Mucosa of descending colon (tissue), 3 donors: ENCODE results near the gene TEX28. TPM values are rescaled to one million over a fixed set of nuclear protein-coding genes. Genes with fewer than 3 reads are reported as not detected.
A peak's percentile ranks its signal among the peaks of the same experiment; 100 is the strongest.
"Not testable (repeated sequence)": the region's sequence is repeated elsewhere in the genome, so short reads cannot be mapped to it uniquely, and the experiment has no call there.

ENCODE experiments used
- ATAC-seq: fragments of 200-7000 bp; cut with Tn5 transposase; one replicate; pipeline ENCODE4 v1.9.1; 2020; ENCODE audit warnings: mild to moderate bottlenecking, moderate library complexity
- DNase-seq, 3 donors: peaks; one replicate each; pipeline ENCODE4 v3.0.0-alpha.2; 2020
- H3K36me3 ChIP-seq: fragments of 200-600 bp; one replicate; pipeline ENCODE4 v1.8.0; 2021; ENCODE audit warnings: low read depth, mild to moderate bottlenecking
- H3K4me1 ChIP-seq: fragments of 200-600 bp; one replicate; pipeline ENCODE4 v1.8.0; 2021; ENCODE audit warnings: low read depth, mild to moderate bottlenecking
- H3K4me3 ChIP-seq: fragments of 200-600 bp; one replicate; pipeline ENCODE4 v1.8.0; 2021; ENCODE audit warnings: mild to moderate bottlenecking
- H3K9me3 ChIP-seq: fragments of 200-600 bp; one replicate; pipeline ENCODE4 v1.8.0; 2021; ENCODE audit warnings: mild to moderate bottlenecking
- CTCF ChIP-seq: fragments of 200-600 bp; IDR thresholded peaks from one replicate; pipeline ENCODE4 v1.8.0; 2022; ENCODE audit warnings: antibody characterized with exemption, mild to moderate bottlenecking
- intact Hi-C, 2 donors: fragments of 100-400 bp; cut with DNase I in 1 of 2; cut with micrococcal nuclease in 1 of 2; formaldehyde crosslinking; loops; one replicate each; pipeline versions ENCODE4 v1.11.0 to v1.11.1; 2022; cut with DNase I, micrococcal nuclease
- long read RNA-seq, 2 donors: library from polyadenylated mRNA; unstranded; transcript quantifications; one replicate each; pipeline ENCODE4 v2.0.0, GENCODE V29; 2019 to 2021
- total RNA-seq, 3 donors: library from RNA; stranded (reverse); fragmentation: NEBNext Ultra II Directional in 2 of 3; extraction: Animal tissue kit (Norgen Biotek cat#: 25700) in 2 of 3; gene quantifications; one replicate each; pipeline versions ENCODE4 v1.2.1 to v1.2.4, GENCODE V29; 2021 to 2023
- donor health status: DM: no; HTN: no; CAD: no; lungs with moderate emphysema.
- donor health status: DM: no; HTN: no; CAD: no.
- donor health status: DM: no; HTN: yes; CAD: no.

The TEX28 gene
- not detected for total RNA-seq
- long read RNA-seq, donor 1: 0 reads
- long read RNA-seq, donor 2: 0 reads

GRCh38 chrX:154294791-154295574 is at the start of gene TEX28:
Gene TEX28 (minus strand): TSS chrX:154295124. CDS start chrX:154292117, 3,007 bp downstream.
- DNase-seq (no peak), ATAC-seq (no peak)
- Histone ChIP-seq H3K9me3 (no peaks in the 10 kb centered on the region), H3K36me3 (no peaks in the 10 kb centered on the region), H3K4me3 (no peak within 1 kb of the TSS), H3K4me1 (no peaks in the 10 kb centered on the region)
- intact Hi-C loops: no loop called here
- no peak for TF ChIP-seq CTCF

GRCh38 chrX:154343620-154344019 is 48.7 kb upstream of the TEX28 start:
- peak; percentile 59 for ATAC-seq
- intact Hi-C loops, DNase-seq, H3K36me3 ChIP-seq, H3K9me3 ChIP-seq, H3K4me3 ChIP-seq, H3K4me1 ChIP-seq: not testable (repeated sequence)

- not testable (repeated sequence) for H3K4me1 ChIP-seq, ATAC-seq, H3K36me3 ChIP-seq
Measured at GRCh38 chrX:154343063-154343462, 48.1 kb upstream of the TEX28 start.

GRCh38 chrX:154341399-154342298 is 46.7 kb upstream of the TEX28 start:
- intact Hi-C loops, H3K4me1 ChIP-seq, H3K36me3 ChIP-seq, H3K9me3 ChIP-seq, H3K4me3 ChIP-seq: not testable (repeated sequence)
- DNase-seq (peak in 1 of 3 donors; percentile 10), ATAC-seq (peak; percentile 87)

More at GRCh38 chrX:154343063-154343462, 48.1 kb upstream of the TEX28 start:
- DNase-seq, H3K9me3 ChIP-seq, H3K4me3 ChIP-seq, intact Hi-C loops: not testable (repeated sequence)

GRCh38 chrX:154334496-154334895 is 39.6 kb upstream of the TEX28 start:
- intact Hi-C loops: no loop called here
- no peak overlapping the region for H3K4me3 ChIP-seq
- H3K4me1 ChIP-seq: no peaks in the 10 kb centered on the region
- ATAC-seq (no peak), DNase-seq (no peak)
- TF ChIP-seq CTCF: no peak
- H3K36me3 ChIP-seq: no peaks in the 10 kb centered on the region
- no peaks in the 10 kb centered on the region for H3K9me3 ChIP-seq

- intact Hi-C loops: no loop called here
- TF ChIP-seq CTCF: no peak
- ATAC-seq: peak; percentile 10
Measured at GRCh38 chrX:154333837-154334271, 38.9 kb upstream of the TEX28 start.

GRCh38 chrX:154333116-154333515 is 38.2 kb upstream of the TEX28 start:
- Histone ChIP-seq H3K36me3 (no peaks in the 10 kb centered on the region), H3K4me3 (no peak overlapping the region), H3K4me1 (no peaks in the 10 kb centered on the region), H3K9me3 (no peaks in the 10 kb centered on the region)
- ATAC-seq (no peak), DNase-seq (no peak)
- intact Hi-C loops: no loop called here
- TF ChIP-seq CTCF: no peak

More at GRCh38 chrX:154333837-154334271, 38.9 kb upstream of the TEX28 start:
- H3K4me1 ChIP-seq: no peaks in the 10 kb centered on the region
- H3K9me3 ChIP-seq: no peaks in the 10 kb centered on the region
- no peak overlapping the region for H3K4me3 ChIP-seq
- DNase-seq: no peak
- no peaks in the 10 kb centered on the region for H3K36me3 ChIP-seq
